ENCODE results near the gene KNSTRN. TPM values are rescaled to one million over a fixed set of nuclear protein-coding genes. Genes with fewer than 3 reads are reported as not detected.

The KNSTRN gene
- total RNA-seq, 2 donors from 2014 or later = 5.4 to 8.4 TPM

- intact Hi-C loops (cut with DNase I) = no loop called here
These were observed 57.0 kb downstream of the KNSTRN start for GRCh38 chr15:40439461-40439959.

GRCh38 chr15:40439960-40440742 lies 57.6 kb downstream of the KNSTRN start:
- intact Hi-C loops (cut with DNase I) = no loop called here

More at GRCh38 chr15:40439461-40439959, 57.0 kb downstream of the KNSTRN start:
- DNase-seq (ENCODE audit: low spot score) = no peak

GRCh38 chr15:40440743-40441564 lies 58.4 kb downstream of the KNSTRN start, which contains the start of gene BAHD1:
BAHD1 (plus strand) TSS chr15:40440953; CDS start chr15:40458465, 17,512 bp downstream.
- peak; percentile 99 for DNase-seq (ENCODE audit: low spot score)
- intact Hi-C loops (cut with DNase I) = no loop called here

More at GRCh38 chr15:40439960-40440742, 57.6 kb downstream of the KNSTRN start:
- no peak for DNase-seq (ENCODE audit: low spot score)

GRCh38 chr15:40441565-40442531 lies 59.3 kb downstream of the KNSTRN start:
- intact Hi-C loops (cut with DNase I) = no loop called here
- DNase-seq (ENCODE audit: low spot score) = no peak

- DNase-seq (ENCODE audit: low spot score) = no peak
- intact Hi-C loops (cut with DNase I) = no loop called here
These were observed 60.7 kb downstream of the KNSTRN start for GRCh38 chr15:40443255-40443654.

- intact Hi-C loops (cut with DNase I) = loop anchor here in 1 of 2 donors (2.0 kb wide), 1 partner anchor 69 kb away; no protein-coding TSS in a partner anchor
- DNase-seq (ENCODE audit: low spot score) = no peak
These were observed 61.3 kb downstream of the KNSTRN start for GRCh38 chr15:40443846-40444245.

Other genes with a start within 250 kb of the KNSTRN start
- 1 to 10 TPM in 1 of 2 donors, under 1 TPM in 1; 0.86 to 1.2 TPM for gene BUB1B, start 221.7 kb upstream of the KNSTRN start, total RNA-seq
- gene PAK6, start 143.7 kb upstream of the KNSTRN start, total RNA-seq = under 1 TPM; 0.37 to 0.38 TPM
- not detected for gene ANKRD63, start 99.7 kb upstream of the KNSTRN start, total RNA-seq
- 10 to 100 TPM; 20.8 to 29.0 TPM for gene PLCB2, start 74.8 kb upstream of the KNSTRN start, total RNA-seq
- 10 to 100 TPM; 25.3 to 27.1 TPM for gene INAFM2, start 59.0 kb upstream of the KNSTRN start, total RNA-seq
- 10 to 100 TPM; 29.2 to 31.2 TPM for gene CCDC9B, start 41.8 kb upstream of the KNSTRN start, total RNA-seq
- not detected for gene PHGR1, start 31.7 kb upstream of the KNSTRN start, total RNA-seq
- gene DISP2, start 24.5 kb upstream of the KNSTRN start, total RNA-seq = under 1 TPM; 0.05 to 0.32 TPM
- gene IVD, start 23.1 kb downstream of the KNSTRN start, total RNA-seq = 10 to 100 TPM; 24.3 to 38.9 TPM
- gene BAHD1, start 58.2 kb downstream of the KNSTRN start, total RNA-seq = 10 to 100 TPM; 11.9 to 13.8 TPM
- gene CHST14, start 88.3 kb downstream of the KNSTRN start, total RNA-seq = 10 to 100 TPM; 11.8 to 15.8 TPM
- gene CCDC32, start 182.3 kb downstream of the KNSTRN start, total RNA-seq = 10 to 100 TPM; 27.0 to 31.1 TPM
- gene RPUSD2, start 186.6 kb downstream of the KNSTRN start, total RNA-seq = 1 to 10 TPM; 5.0 to 6.8 TPM
- under 1 TPM; 0.52 to 0.79 TPM for gene KNL1, start 211.5 kb downstream of the KNSTRN start, total RNA-seq